ENCODE results near the gene SLC25A52.
"Not testable (repeated sequence)": the region's sequence is repeated elsewhere in the genome, so short reads cannot be mapped to it uniquely, and the experiment has no call there.

SLC25A52 gene

DNA sequence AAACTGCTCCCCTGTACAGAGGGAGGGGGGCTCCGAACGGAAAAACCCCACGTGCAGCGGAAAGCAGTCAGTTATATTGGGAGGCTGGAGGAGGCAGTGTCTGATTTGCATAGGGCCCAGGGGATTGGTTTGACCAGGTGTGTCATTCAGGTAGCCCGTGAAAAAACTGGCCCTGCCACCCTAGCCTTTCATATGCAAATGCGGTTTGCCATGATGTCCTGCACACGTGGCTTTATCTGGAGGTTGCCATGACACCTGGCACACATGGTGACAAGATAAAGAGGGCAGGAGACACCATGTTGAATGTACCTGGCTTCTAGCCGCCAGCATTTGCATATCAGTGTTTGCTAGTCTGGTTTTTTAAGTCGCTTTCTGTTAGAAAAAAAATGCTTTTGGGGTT, 20.5 kb downstream of the SLC25A52 start:
- DNase-seq (ENCODE audit: low spot score): no peak

DNA sequence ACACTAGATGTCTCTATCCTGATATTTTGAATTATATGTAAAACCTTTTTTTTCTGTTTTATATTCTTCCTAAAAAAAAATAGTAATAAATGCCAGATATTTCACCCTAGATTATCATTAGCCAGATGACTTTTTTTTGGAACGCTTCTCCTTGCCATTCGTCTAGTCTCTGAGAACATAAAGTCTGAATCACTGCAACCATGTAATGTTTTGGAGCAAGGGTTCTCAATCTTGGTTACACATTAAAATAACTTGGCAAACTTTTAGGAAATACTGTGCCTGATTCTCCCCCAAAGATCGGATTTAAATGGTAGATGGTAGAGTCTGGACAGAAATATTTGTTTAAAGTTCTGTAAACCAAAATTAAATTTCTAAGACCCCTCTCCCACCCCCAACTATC, 21.0 kb downstream of the SLC25A52 start:
- no peak for DNase-seq (ENCODE audit: low spot score)

DNA sequence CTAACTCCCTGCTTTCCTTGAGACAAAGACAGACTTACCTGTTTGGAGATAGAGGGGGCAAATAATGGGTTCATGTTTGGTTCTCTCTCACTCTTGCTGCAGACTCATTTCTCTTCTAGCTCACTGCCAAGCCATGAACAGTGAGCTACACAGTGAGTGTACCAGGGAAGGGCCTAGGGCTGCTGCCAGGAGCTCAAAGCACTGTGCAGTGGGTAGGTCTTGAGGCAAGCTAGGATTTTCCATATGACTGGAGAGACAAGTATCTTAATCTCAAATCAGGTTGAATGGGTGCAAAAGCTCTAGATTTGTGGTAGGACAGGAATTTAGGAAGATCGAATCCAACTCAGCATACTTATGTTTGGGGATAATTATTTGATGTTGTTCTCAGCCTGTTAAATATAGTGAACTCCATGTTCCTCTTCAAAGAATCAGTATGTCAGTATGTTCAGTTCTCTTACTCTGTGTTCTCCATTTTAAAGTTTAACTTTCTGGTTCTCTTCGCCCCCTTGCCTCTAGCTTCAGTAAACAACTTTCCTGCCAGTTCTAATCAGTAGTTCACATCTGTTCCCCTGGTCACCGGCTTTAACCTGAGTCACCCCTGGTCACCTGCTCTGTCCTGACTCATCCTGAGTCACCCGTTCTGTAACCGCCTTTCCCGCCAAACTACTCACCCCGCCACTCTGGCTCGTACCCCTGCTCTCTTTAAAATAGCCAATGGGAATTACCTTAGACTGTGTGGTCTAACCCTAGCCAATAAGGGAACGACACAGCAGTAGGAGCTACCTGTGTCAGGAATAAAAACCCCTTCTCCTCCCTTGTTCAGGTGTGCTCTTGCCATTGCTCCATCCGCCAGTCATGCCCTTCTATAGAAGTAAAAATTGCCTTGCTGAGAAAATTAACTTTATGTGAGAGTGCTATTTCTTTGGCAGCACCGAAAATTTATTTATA, 21.9 kb downstream of the SLC25A52 start:
- DNase-seq (ENCODE audit: low spot score): no peak

DNA sequence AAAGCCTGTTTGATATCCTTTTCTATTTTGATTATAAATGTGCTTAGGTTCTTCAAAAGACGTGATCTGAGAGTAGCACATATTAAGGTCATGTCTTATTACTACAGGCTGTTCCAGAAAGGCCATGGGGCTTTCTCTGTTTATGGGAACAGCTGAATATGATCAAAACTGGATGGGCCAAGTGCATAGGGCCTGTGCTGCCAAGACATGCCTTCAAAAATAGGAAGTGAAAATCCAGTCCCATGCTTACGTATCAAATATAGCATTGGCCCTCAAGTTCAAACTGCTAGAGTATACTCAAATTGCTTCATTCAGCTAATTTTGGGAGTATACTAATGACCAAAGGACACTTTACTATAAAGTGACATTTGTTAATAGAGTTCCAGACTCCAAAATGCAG, 24.1 kb downstream of the SLC25A52 start:
- DNase-seq (ENCODE audit: low spot score): no peak

DNA sequence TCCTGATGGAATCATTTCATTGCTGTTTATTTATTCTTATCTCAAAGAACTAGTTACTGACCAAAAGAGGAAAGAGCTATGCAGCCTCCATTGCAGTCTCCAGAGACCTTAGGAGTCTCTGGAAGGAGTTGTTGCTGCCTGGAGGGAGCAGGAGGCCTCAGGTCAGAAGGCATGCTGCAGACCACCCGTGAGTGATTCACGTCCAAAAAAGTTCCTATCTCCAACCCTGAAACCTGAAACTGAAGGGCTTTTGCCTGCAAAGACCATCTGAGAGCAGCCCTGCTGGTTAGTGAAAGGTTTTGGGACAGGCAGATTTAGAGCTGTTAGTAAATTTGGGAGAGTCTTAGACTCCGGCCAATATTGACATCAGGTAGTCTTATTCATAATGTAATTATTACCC, 29.1 kb downstream of the SLC25A52 start:
- DNase-seq (ENCODE audit: low spot score): no peak

DNA sequence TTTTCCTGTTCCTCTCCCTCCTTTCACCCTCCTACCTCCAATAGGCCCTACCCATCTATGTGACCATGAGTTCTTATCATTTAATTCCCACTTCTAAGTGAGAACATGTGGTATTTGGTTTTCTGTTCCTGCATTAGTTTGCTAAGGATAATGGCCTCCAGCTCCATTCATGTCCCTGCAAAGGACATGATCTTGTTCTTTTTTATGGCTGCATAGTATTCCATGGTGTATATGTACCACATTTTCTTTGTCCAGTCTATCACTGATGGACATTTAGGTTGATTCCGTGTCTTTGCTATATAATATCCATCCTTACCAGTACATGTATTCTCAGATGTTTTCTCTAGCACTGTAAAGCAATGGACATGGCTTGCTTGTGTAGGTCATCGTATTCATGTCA, 31.5 kb downstream of the SLC25A52 start:
- DNase-seq (ENCODE audit: low spot score): not testable (repeated sequence)

DNA sequence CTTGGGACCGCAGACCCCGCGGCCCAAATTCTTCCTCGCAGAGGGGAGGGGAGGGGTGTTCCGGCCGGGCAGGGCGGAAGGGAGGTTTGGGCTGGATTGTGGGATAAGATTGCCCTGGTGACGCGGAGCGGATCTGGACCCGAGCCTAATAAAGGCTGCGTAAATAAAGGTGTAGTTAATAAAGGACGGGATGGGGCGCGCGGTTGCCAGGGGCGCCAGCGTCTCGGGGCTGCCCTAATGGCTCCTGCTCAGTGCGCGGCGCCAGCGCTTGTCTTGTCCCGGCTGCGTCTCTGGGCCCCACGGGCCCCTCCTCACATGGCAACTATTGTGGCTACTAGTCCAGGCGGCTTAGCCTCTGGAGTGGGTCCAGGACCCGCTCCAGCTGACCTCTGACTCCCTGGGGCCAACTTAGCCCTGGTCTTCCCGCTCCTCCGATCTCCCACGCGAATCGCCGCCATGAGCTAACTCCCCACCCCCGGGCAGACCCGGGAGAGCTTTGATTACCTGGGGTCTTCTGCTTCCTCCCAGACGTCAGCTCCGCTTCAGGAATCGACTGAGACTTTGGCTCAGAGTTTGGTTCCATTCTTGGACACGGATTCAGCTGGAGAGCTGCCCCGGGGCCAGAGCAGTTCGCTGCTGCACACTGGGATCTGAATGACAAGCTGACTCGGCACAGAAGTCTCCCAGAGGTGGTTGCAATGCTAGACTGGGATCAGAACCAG, 36.5 kb downstream of the SLC25A52 start:
- DNase-seq (ENCODE audit: low spot score): peak; percentile 21

DNA sequence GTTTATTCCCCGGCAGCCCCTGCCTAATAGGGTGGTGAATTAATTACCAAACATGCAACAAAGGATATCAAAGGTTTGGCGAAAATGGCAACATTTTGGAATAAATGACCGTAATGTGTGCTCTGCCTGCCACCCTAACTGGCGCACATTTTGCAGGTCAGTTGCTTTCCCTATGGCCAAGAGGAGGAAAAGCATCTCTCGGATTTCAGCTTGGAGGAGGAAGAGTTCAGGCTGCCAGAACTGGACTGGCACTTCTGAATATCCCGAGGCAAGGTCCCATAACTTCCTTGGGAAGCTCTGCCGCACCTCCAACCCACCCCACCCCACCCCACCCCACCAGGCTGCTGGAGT, 37.1 kb downstream of the SLC25A52 start:
- DNase-seq (ENCODE audit: low spot score): no peak

DNA sequence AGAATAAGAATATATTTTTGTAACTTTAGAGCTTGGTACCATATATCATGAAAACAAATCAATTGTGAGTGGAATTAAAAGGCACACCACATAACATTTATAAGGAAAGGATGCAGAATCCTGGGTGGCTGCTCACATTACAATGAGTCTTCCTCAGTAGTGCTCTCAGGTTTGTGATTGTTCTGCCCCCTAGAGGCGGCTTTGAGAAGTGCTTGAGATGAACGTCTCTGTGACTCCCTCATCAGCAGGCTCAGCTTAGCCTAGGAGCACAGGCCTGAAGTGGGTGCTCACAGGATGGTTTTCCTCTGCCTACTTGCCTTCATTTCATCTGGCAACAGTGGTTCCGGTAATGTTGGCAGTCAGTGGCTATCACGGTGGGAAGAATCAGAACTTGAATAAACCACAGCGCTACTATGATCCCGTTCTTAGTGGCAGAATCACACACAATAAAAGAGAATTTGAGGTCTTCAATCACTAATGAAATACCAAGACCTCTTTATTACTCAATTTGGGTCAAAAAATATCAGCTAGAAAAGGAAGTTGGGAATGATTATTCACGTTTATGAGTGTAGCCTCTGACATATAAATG, 38.2 kb downstream of the SLC25A52 start:
- peak; percentile 82 for DNase-seq (ENCODE audit: low spot score)

DNA sequence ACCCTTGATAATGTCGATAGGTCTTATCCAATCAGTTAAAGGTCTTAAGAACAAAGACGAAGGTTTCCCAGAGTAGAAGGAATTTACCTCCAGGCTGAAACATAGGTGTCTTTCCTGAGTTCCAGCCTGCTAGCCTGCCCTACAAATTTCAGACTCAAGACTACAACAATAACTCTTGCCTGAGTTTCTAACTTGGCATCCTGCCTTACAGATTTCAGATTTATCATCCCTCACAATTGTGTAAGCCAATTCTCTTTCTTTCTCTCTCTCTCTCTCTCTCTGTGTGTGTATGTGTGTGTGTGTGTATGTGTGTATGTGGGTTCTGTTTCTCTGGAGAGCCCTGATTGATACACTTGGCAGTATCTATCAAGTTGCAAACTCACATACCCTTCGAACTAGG, 39.1 kb downstream of the SLC25A52 start:
- DNase-seq (ENCODE audit: low spot score): no peak

DNA sequence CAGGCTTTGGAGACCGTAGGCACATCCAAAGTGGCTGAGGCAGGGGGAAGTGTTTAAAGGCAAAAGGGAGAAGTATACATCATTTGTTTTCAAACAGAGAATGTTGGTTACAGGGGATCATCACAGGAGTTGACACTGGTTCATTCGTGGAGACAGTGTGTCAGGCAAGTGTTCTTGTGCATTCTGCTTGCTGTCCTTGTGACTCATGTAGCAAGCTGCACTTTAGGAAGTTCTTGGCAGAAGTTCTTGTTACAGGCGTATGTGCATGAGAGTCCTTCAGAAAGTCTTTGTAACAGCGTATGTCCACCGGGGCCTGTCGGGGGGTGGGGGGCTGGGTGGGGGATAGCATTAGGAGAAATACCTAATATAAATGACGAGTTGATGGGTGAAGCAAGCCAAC, 39.8 kb downstream of the SLC25A52 start:
- DNase-seq (ENCODE audit: low spot score): no peak

DNA sequence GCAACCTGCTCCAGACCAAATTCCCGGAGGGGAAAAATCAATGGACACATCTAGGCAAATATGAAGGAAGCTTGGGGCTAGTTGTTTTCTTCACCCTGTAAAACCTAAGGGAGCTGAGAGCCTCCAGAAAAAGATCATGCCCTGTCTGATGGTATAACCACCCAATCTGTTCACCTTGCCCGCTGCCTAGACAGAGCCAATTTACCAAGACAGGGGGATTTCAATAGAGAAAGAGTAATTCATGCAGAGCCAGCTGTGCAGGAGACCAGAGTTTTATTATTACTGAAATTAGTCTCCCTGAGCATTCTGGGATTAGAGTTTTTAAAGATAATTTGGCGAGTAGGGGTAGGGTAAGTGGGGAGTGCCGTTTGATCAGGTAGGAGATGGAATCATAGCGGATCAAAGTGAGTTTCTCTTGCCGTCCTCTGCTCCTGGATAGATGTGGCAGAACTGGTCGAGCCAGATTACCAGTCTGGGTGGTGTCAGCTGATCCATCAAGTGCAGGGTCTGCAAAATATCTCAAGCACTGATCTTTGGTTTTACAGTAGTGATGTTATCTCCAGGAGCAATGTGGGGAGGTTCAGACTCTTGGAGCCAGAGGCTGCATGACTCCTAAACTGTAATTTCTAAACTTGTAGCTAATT, 41.2 kb downstream of the SLC25A52 start:
- DNase-seq (ENCODE audit: low spot score): no peak

DNA sequence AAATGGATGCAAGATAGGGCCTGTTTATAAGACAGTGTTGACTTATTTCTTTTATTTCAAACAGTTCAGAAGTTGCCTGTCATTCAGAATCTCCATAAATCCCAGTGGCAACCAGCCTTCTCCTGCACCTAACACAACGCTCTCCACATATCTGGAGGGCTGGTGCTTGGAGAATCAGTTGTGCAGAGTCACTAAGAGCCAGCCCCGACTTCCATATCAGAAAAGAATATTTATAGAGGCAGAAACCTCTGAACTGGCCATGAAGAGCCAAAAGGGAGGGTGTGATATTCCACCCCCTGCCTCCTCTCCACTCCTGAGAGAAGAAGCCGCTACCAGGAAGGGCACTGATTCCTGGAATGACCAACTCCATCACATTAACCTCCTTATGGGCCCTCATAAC, 42.3 kb downstream of the SLC25A52 start:
- DNase-seq (ENCODE audit: low spot score): no peak

DNA sequence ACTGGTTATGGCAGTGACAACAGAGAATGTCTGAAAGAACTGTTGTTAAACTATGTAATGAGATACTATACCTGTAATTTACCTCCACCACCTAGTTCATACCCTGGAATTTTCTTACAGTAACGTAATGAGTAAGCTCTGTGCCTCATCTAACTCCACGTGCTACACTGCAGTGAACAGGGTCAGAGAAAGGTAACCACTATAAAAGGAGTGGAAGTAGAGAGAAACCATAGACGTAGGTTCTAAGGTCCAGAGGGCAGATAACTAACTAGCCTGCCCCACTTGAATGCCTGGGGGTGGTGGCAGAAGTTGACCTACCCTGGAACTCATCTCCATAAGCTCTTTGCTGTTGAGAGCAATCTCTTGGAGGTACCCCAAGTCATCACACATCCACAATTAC, 44.3 kb downstream of the SLC25A52 start:
- DNase-seq (ENCODE audit: low spot score): no peak

DNA sequence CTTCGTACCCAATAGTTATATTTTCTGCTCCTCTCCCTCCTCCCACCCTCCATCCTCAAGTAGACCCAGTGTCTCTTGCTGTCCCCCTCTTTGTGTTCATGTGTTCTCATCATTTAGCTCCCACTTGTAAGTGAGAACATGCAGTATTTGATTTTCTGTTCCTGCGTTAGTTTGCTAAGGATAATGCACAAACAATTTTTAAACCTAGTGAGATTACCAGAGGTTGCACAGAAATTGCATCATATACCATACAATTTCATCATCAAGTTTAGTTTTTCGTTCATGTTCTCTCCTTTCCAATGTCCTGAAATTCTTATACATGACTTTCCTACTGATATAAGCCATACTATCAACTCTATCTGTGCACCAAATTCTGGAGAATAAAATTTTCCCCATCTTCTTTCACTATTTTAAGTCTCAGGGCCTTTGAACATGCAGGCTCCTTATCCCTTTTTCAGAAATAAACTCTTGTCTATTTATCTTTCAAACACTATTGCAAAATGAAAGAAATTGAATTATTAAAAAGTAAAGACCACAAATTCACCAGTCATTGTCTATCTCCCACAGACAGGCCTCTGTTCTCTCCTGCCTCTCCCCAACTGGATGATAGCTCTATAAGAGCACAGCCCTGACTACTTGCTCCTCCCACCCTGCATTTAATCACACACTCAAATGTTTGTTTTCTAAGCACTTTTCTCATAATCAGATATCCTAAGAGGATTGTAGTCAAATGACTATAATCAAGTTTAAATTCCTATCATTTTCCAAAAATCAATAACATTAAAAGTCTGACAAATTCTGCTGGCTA, 49.1 kb downstream of the SLC25A52 start:
- DNase-seq (ENCODE audit: low spot score): no peak

DNA sequence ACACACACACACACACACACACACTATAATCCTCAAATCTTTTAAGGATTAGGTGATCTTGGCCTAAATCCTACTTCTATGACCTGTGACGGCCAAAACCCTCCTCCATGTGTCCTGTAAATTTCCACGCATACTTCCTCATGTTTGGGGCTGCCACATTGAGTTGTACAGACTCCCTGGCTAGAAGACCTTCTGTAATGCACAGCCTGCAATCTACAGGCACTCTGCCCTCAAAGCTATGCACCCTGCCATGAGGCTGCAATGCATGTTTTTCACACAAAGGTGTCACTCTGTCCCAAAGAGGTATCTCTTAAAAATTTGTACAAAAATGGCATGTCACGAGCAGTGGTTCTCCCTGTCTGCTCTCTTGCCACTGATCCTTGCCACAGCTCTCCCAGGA, 49.9 kb downstream of the SLC25A52 start:
- no peak for DNase-seq (ENCODE audit: low spot score)
